Mucosa of stomach (tissue), 1 donor: ENCODE data around the gene SKIC8.

Experiments
- H3K27me3 ChIP-seq: one replicate; pipeline ENCODE4 v1.7.0; 2013; ENCODE audit warnings: mild to moderate bottlenecking, low read length; ENCODE audit not compliant: control insufficient read depth, insufficient read depth
- H3K36me3 ChIP-seq: one replicate; pipeline ENCODE4 v1.7.0; 2013; ENCODE audit warnings: low read length; ENCODE audit not compliant: control insufficient read depth, insufficient read depth
- H3K4me1 ChIP-seq: one replicate; pipeline ENCODE4 v1.7.0; 2013; ENCODE audit warnings: mild to moderate bottlenecking, low read length; ENCODE audit not compliant: control insufficient read depth, insufficient read depth
- H3K4me3 ChIP-seq: one replicate; pipeline ENCODE4 v1.7.0; 2013; ENCODE audit warnings: low read length
- H3K9ac ChIP-seq: one replicate; pipeline ENCODE4 v1.7.0; 2013; ENCODE audit warnings: mild to moderate bottlenecking, low read length, moderate library complexity
- H3K9me3 ChIP-seq: one replicate; pipeline ENCODE4 v1.7.0; 2013; ENCODE audit warnings: mild to moderate bottlenecking, low read length, moderate library complexity; ENCODE audit not compliant: control insufficient read depth
- donor health status: Pancreatic carcinoma.

The SKIC8 gene

DNA sequence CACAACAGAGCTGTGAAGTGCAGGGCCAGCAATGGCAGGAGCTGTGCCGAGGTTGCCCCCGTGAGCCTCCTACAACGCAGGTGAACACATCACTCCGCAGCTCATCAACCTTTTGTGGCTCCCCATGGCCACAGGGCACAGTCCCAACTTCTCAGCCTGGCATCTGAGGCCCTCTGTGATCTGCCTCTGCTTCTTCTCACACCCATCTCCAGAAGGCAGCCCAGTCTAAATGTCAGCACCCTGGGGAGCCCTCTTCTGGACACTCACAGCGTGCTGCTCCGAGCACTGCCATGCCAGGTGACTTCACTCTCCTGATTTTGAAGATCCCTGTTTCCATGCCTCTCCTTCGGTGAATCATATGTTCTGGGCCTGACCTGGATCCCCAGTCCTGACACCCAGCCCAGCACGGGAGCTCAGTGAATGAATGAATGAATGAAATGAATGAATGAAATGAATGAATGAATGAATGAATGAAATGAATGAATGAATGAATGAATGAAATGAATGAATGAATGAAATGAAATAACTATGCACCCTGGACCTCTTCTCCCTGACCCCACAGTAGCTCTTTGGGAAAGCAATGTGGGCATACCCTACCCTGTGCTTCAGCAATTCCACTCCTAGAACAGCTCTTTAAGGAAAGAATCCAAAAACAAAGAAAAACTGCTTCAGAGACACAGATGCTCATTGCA lies 17.9 kb upstream of the SKIC8 start:
- peaks cover 18% of the 10 kb centered on the region for H3K4me1 ChIP-seq
- no peaks in the 10 kb centered on the region for H3K9me3 ChIP-seq
- no peak overlapping the region for H3K4me3 ChIP-seq
- H3K27me3 ChIP-seq: no peaks in the 10 kb centered on the region
- H3K9ac ChIP-seq: no peak overlapping the region
- H3K36me3 ChIP-seq: no peaks in the 10 kb centered on the region

DNA sequence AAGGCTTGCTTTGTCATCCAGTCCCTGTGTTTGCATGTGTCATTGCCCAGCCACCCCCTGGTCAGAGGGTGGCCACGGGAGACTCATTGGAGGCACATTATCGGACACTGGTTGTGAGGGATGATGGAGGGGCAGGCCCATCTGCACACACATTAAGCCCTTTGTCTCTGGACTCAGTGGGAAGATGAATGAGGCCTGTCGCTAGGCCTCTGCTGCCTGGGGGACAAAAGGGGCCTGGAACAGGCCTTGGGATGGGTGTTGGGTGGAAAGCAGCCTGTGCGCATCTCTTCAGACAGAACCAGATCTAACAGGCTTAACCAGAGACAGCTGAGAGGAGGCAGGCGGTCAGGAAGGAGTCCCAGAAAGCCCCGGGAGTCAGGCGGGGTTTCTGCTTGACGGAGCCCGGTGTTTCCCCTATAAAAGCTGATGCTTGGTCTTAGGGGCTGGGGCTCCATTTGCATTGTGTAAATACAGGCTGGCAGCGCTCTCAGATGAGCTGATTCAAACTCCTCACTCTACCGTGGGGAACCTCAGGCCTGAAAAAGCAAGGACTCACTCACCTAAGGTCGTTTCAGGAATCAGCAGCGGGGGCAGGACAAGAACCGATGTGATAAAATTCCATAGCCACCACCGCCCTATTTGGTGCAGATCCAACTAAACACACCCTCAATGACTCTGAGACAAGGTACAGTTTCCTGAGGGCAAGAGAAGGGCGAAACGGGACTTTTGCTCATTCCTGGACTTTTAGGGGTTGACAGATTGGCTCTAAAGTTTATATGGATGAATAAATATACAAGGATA lies 17.1 kb upstream of the SKIC8 start:
- H3K27me3 ChIP-seq: no peaks in the 10 kb centered on the region
- H3K4me1 ChIP-seq: peaks cover 18% of the 10 kb centered on the region
- no peak overlapping the region for H3K4me3 ChIP-seq
- H3K9me3 ChIP-seq: no peaks in the 10 kb centered on the region
- H3K36me3 ChIP-seq: no peaks in the 10 kb centered on the region
- peak overlapping the region; percentile 28 for H3K9ac ChIP-seq

DNA sequence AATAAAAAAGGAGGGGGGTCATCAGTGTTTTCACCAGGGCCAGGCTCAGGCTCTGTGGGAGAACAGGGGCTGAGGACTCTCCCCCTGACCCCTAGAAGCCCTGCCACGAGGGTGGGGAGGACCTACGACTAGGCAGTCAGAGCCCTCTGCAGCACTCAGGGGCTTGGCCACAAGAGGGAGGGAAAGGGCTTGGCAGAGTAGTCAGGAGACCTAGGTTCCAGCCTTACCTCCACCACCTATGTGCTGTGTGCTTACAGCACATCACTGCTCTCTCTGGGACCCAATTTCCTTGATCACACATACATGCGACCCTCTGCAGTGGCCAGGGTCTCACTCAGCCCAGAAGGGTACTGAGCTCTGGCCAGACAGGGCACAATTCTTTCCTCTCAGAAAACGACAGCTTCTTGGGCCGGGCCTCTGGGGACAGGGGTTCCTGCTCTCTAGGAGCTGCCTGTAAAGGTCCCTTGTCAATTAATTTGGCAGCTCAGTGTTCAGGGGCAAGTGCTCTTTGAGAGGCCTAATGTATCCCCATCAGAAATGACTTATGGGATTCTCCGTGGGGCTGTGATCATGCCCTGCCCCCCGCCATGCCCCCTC lies 16.4 kb upstream of the SKIC8 start:
- H3K9ac ChIP-seq: peak overlapping the region; percentile 28
- no peaks in the 10 kb centered on the region for H3K9me3 ChIP-seq
- H3K4me1 ChIP-seq: peaks cover 18% of the 10 kb centered on the region
- H3K27me3 ChIP-seq: no peaks in the 10 kb centered on the region
- H3K4me3 ChIP-seq: no peak overlapping the region
- no peaks in the 10 kb centered on the region for H3K36me3 ChIP-seq

DNA sequence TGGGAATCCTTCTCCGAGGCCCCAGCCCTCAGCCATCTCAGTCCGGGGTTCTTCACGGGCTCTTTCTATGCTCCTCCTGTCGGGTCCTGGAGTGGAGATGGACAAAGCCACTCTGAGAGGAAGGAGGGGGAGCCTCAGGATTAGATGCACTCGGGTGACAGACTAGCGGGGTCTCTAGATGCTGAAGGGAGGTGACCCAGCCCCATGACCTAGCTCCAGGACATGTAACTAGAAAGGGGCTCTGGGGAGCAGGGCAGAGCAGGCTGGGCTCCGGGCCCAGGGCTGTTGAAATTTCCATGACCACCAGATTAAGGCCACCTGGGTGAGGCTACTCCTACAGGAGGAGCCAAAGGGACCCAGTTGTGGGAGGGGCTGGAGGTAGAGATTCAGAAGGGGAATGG lies 14.8 kb upstream of the SKIC8 start:
- H3K36me3 ChIP-seq: no peaks in the 10 kb centered on the region
- no peak overlapping the region for H3K9ac ChIP-seq

DNA sequence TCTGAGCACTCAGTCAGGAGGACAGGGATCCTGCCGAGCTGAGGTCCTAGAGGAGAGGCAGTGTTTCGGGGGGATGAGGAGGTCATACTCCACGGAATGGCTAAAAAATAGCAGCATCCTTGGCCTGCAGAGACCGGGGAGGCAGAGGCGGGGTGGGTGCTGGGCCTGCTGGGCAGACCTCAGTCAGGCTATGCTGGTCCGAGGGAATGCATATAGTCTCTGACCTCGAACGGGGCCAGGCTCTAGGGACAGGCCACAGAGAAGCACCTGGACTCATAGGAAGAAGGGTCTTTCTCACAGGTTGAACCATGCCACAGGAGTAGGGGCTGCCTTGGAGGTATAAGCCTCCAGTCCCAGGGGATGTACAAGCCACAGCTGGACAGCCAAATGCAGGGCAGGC lies 14.0 kb upstream of the SKIC8 start:
- Histone ChIP-seq H3K4me1 (peaks cover 18% of the 10 kb centered on the region), H3K27me3 (peaks cover 5% of the 10 kb centered on the region), H3K36me3 (no peaks in the 10 kb centered on the region), H3K9ac (no peak overlapping the region), H3K4me3 (no peak overlapping the region), H3K9me3 (no peaks in the 10 kb centered on the region)

More for the DNA sequence above, 14.8 kb upstream of the SKIC8 start:
- Histone ChIP-seq H3K9me3 (no peaks in the 10 kb centered on the region), H3K27me3 (peaks cover 5% of the 10 kb centered on the region), H3K4me1 (peaks cover 18% of the 10 kb centered on the region), H3K4me3 (no peak overlapping the region)

DNA sequence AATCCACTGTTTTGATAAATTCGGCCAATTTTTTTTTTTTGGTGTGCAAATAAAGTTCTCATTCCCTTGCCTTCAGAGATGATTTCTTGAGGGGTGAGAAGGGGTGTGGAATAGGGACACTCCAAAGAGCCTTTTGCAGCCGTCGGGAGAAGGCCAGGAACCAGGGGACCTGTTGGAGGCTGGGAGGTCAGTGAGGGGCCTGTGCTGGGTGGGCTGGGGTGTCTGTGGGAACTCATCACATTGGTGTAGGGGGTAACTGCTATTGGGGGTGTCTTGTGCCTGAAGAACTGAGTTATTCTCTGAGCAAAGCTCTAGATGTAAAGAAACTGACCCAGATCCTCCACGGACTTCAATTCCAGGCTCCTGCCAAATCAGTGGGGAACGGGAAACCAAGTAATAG lies 13.5 kb upstream of the SKIC8 start:
- no peak overlapping the region for H3K4me3 ChIP-seq
- no peaks in the 10 kb centered on the region for H3K36me3 ChIP-seq
- no peaks in the 10 kb centered on the region for H3K9me3 ChIP-seq
- no peak overlapping the region for H3K9ac ChIP-seq
- H3K4me1 ChIP-seq: peaks cover 18% of the 10 kb centered on the region
- peaks cover 5% of the 10 kb centered on the region for H3K27me3 ChIP-seq

DNA sequence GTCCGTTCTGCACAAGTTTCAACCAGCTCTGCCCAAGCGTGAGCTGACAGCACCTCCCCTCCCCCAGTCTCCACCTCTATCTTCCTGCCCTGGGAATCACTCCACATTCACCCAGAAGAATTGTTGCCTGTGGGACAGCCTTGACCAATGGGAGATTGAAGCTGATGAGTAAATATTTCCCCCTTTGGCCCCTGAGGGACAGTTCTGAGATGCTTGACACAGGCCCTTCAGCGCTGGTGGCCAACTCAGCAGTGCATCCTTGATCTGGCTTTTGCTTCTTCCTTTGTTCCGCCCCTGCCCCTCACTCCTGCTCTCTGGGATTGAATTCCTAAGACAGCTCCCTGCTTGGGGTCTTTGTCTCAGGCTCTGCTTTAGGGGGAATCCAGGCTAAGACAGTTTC lies 13.1 kb upstream of the SKIC8 start:
- H3K9ac ChIP-seq: no peak overlapping the region
- H3K27me3 ChIP-seq: peaks cover 5% of the 10 kb centered on the region
- H3K9me3 ChIP-seq: no peaks in the 10 kb centered on the region
- H3K36me3 ChIP-seq: no peaks in the 10 kb centered on the region
- H3K4me3 ChIP-seq: no peak overlapping the region
- H3K4me1 ChIP-seq: peaks cover 18% of the 10 kb centered on the region

DNA sequence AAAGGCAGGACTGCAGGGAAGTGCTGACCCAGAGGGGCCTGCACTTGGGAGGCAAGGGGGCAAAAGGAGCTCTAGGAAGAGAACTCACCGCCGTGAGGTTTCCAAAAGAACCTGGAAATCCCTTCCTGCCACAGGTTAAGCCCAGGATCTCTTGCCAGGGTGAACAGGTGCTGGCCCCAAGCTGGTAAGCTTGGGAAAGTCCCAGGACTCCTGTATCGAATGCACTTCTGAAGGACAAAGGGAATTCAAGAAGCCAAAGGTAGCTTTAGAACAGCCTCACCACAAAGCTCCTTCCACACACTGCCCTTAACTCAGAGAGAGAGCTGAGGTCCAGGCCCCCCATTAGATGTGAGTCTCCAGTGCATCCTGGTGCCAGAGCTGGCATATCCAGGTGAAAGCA lies 11.9 kb upstream of the SKIC8 start:
- no peak overlapping the region for H3K4me3 ChIP-seq
- H3K9ac ChIP-seq: no peak overlapping the region

DNA sequence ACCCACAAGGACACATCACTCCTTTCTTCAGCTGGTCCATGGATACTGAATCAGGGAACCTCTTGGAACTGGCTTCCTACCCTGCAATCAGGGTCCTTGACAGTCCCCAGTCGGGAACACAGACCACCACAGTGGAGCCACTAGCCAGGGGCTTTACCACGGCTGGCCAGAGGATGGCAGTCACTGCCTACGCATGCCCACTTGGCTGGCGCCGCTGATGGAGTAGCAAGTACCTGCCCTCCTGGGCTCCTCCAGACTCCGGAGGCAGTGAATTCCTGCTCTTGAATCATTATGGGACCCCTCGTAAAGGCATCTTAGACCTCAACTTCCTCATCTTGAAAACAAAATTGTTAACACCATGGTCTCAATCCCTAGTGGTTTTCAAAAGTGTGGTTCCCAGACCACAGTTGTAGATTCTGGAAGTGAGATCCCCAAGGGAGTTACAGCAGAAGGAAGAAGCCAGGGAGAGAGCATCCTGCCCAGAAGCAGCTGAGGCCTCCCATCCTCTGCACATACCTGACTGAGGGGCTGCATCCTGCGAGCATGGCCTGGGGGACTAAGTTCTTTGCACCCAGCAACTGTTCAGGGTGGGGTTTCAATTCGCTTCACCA lies 9.1 kb upstream of the SKIC8 start:
- Histone ChIP-seq H3K36me3 (no peaks in the 10 kb centered on the region), H3K27me3 (peaks cover 5% of the 10 kb centered on the region), H3K9ac (no peak overlapping the region), H3K4me3 (no peak overlapping the region), H3K4me1 (no peaks in the 10 kb centered on the region), H3K9me3 (no peaks in the 10 kb centered on the region)

More for the DNA sequence above, 11.9 kb upstream of the SKIC8 start:
- peaks cover 5% of the 10 kb centered on the region for H3K27me3 ChIP-seq
- H3K9me3 ChIP-seq: no peaks in the 10 kb centered on the region
- H3K4me1 ChIP-seq: peaks cover 7% of the 10 kb centered on the region
- no peaks in the 10 kb centered on the region for H3K36me3 ChIP-seq

DNA sequence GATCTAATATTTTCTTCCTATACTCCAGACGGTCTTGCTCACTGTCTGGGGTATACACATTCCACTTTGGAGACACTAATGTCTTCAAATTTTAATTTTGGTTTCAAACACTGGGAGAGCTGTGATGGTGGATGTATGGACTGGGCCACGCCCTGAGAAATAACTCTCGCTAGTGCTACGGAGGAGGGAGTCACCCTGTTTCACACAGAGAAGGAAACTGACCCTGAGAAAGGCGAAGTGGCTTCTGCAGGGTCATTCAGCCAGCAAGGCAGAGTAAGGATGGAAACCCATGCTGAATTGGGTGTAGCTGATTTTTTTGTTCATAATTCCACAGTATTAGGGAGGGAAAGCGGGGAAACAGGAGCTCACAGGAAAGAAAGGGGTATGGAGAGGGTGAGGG lies 8.6 kb upstream of the SKIC8 start:
- Histone ChIP-seq H3K4me1 (no peaks in the 10 kb centered on the region), H3K27me3 (peaks cover 5% of the 10 kb centered on the region), H3K4me3 (no peak overlapping the region), H3K36me3 (no peaks in the 10 kb centered on the region), H3K9ac (no peak overlapping the region), H3K9me3 (no peaks in the 10 kb centered on the region)

DNA sequence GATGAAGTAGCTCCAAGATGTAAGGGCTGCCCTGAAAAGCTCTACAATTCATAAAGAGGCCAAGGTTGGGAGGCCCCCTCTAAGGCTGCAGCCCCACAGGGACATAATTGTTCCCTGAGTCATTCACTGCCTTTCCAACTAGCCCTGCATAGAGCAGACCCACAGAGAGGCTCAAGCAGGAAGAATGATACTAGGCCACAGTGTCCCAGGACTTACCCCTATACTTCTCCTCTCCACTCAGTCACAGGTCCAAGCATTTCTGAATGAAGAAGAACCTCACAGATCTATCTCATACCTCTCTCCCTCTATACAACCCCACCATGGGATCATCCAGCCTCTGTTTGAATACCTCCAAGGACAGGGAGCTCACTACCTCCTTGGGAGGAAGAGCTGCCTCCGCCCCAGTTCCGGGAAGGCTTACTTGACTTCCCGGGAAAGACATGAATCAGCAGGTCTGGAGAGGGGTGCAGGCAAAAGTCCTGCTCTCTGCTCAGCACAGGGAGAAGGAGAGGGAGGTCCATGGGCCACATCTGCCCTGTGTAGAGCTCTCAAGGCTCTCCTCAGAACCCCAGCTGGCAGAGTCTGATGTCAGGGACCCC lies 6.9 kb upstream of the SKIC8 start:
- no peaks in the 10 kb centered on the region for H3K9me3 ChIP-seq
- H3K9ac ChIP-seq: no peak overlapping the region
- no peaks in the 10 kb centered on the region for H3K36me3 ChIP-seq
- H3K27me3 ChIP-seq: peaks cover 5% of the 10 kb centered on the region
- no peak overlapping the region for H3K4me3 ChIP-seq
- H3K4me1 ChIP-seq: no peaks in the 10 kb centered on the region
